Prostate gland (tissue), 2 donors: ENCODE results near the gene OMA1.

Source experiments
- CTCF ChIP-seq, 4 experiments: fragments of 200-600 bp in 2 of 4; fragments of 450-650 bp in 2 of 4; sonication (generic) in 2 of 4; IDR thresholded peaks; 1 replicate in 3 of 4; 2 replicates in 1 of 4; pipeline ENCODE4 v1.5.1; 2016 to 2019; ENCODE audit warnings: antibody characterized with exemption in 4 of 4, mild to moderate bottlenecking in 2 of 4, moderate library complexity in 2 of 4
- POLR2A ChIP-seq: fragments of 450-650 bp; IDR thresholded peaks from one replicate; pipeline ENCODE4 v1.6.1; 2016; ENCODE audit warnings: antibody characterized with exemption, mild to moderate bottlenecking
- POLR2AphosphoS5 ChIP-seq: sonication (generic); formaldehyde crosslinking; IDR thresholded peaks from one replicate; pipeline ENCODE4 v1.6.1; 2017; ENCODE audit warnings: antibody characterized with exemption

DNA sequence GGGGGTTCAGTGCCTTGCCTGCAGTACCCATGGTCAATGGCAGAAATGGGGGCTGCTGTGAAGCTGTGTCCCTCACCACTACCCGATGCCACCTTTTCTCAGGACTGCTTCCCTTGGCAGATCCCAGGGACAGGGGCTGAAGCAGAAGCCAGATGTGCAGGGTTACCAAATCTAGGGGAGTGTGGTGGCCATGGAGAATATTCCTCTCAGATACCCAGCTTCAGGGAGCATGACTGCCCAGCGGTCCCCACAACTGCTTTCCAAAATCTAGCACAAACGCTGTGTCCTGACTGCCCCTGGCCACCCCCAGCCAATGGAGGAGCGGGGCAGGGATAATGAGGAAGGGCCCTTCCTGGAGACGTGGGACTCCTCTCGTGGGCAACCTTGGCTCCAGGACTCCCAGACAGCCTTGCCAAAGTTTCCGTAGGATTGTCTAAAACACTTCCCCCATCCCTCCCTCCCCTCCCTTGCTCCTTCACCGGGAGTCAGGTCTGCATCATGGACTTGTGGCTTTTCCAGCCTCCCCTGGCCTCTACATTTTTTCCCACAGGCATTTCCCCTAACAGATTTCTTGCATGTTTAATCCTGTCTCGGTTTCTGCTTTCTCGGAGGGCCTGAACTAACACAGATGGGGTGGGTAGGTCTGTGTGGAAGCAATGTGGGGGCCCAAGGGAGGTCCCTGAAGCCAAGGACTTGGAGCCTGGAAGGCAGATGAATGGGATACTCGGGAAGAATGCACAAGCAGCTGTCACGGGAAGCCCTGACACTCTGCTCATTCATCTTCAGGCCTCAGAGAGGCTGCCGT lies 80.5 kb downstream of the OMA1 start:
- TF ChIP-seq CTCF (IDR thresholded peaks at IDR 0.05) = no peak
- TF ChIP-seq POLR2AphosphoS5 = no peak
- TF ChIP-seq POLR2A = no peak
